NCI-H82 treated with DMSO at 0.1 percent for 48 hours (cell line): ENCODE results near the gene RBM47.

ENCODE experiments used
- DNase-seq: peaks from one replicate; lab custom pipeline; 2025; ENCODE audit not compliant: unreplicated experiment; lab: John Stamatoyannopoulos, UW

RBM47 gene

DNA sequence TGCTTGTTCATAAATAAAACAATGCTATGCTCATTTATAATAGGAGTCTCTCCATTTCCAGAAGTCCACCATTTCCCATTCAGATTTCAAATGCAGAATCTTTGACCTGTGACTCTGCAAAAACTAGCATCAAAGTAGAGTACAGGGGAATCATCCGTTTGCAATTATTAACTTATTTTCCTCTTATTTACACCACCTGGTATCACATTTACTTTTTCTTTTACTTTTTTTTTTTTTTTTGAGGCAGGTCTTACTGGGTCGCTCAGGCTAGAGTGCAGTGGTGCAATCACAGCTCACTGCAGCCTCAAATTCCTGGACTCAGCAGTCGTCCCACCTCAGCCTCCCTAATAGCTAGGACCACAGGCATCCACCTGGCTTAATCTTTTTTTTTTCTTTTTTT, 37.6 kb downstream of the RBM47 start:
- DNase-seq, result no peak

DNA sequence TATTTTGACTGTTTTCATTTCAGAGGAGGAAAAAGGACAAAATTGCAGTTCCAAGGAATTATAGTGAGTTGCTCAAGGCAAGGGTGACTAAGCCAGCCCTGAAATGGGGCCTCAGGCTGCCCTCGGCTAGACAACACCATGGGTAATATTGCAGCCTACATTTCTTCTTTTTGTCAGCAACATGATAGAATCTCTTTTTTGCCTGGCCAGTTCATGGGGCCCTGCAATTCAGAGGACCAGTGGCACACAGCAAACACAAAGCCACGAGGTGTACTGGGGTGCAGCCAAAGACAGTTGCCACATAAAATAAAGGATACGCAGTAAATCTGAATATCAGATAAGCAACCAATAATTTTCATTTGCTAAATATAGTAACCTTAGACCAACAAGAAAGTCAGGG, 41.8 kb downstream of the RBM47 start:
- DNase-seq, result no peak

DNA sequence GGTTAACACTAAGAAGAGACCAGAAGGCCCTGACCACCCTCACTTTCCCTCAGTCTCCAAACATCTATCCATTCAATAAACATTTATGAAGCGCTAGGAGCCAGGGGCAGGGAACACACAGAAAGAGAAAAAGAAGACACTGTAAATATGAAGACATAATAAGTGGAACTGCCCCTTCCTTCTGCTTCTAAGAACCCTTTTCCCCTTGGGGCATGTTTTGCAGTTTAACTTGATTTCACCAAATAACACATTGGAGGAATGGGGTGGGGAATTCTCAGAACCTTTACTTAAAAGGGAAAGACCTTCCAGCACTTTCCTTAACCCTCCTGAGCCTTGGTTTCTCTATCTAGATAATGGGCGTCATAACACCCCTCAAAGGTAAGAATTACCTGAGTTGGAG, 42.3 kb downstream of the RBM47 start:
- no peak for DNase-seq

DNA sequence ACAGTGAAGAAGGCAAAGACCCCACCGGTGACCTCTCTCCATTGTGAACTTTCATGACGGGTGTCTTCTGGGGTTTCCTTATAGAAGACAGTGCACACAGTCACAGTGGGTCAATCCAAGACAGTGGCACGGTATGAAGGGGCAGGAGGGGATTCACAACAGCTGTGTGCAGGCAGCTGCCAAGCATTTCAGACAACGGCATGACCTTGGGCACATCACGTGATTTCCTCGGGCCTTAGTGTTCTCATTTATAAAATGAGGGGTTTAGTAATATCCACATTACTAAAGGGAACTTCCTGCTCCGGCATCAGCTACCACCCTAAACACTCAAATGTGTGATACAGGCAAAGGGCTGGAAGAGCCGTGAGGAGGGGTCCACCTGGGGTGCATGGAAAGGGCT, 42.9 kb downstream of the RBM47 start:
- no peak for DNase-seq

DNA sequence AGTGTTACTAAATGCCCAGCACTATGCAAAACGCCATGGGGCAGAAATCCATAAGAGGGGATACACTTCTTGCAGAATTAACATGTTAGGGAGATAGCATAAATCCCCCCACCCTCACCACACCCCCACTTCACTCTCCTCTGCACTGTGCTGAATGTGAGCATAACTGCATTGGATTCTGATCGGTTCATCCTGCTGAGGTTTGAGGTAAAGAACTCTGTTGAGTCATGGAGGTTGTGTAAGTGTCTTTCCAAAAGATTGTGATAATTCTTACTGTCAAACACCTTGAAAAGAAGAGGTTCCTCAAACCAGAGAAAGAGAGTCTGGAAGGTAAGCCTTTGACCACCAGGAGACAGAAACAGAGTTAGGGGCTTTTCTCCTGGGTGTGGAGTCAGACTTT, 43.6 kb downstream of the RBM47 start:
- no peak for DNase-seq

DNA sequence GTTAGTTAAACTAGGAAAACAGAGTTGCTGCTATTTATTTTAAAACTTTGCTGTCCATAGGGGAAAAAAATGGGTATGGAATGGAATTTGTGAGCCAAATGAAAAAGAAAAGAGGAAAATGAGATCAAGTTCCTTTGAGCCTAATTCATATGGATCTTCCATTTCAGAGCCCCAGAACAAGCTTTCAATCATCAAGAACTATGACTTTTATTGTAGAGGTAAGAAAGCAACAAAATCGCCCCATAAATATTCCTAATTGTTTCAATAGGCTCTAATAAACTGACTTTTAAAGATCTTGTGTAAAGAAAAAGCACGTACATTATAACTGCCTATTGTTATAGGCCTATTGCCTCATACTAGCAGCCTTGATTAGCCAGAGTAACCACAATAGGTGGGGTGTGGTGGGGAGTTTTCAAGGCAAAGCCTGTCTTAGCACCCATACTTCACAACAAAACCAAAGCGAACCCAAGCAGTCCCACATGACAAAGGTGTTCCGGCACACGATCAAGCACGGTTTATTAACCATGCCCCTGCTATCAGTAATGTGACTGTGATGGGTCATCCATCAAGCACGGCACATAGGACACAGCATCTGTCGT, 44.4 kb downstream of the RBM47 start:
- no peak for DNase-seq

DNA sequence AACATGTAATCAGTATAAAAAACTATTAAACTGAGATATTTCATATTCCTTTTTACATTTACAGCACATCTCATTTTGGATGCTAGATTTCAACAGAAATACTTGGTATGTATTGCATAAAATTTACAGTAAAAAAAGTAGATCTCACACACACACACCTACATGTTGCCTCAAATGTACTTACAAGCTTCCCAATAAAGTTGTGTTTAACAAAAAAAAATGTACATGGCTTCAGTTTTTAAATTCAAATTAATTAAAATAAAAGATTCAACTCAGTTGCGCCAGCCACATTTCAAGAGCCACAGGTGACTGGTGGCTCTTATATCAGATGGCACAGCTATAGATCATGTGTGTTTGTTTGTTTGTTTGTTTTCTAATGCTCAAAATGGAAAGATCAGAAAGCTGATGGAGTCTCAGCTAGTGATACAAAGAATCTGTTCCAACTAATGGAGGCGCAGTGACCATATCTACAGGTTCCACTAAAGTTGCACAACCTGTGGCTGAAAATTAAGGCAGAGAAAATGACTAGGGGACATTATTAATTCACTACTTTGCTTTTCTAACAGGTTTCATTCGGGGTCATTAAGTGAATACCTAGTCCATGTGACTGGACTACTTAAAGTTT, 45.0 kb downstream of the RBM47 start:
- DNase-seq, result no peak

DNA sequence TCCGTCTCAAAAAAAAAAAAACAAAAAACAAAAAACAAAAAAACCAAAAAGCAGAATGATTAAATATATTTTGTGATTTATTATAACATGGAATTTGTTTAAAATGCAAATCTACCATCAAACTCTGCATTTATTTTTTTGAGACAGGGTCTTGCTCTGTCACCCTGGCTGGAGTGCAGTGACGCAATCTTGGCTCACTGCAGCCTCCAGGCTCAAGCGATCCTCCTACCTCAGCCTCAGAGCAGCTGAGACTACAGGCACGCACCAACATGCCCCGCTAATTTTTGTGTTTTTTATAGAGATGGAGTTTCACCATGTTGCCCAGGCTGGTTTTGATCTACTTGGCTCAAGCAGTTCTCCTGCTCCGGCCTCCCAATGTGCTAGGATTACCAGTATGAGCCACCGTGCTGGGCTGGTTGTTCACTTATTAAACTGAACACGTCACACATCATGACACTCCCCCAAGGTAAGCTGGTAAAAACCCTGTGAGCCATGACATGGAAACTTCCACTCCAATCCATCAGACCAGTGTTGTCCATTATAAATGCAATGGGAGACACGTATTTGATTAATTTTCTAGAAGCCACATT, 45.7 kb downstream of the RBM47 start:
- no peak for DNase-seq

DNA sequence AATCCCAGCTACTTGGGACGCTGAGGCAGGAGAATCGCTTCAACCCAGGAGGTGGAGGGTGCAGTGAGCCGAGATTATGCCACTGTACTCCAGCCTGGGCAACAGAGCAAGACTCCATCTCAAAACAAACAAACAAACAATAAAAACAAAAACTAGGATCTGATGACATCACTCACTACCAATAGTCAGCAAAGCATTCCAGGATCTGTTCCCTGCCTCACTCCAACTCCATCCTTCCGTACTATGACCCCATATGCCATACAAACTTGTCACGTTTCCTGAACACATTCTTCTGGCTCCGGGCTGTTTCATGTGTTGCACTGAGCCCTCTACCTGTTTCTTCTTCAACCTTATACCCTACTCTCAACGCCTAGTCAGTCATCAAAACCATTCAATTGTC, 47.3 kb downstream of the RBM47 start:
- DNase-seq, result no peak

DNA sequence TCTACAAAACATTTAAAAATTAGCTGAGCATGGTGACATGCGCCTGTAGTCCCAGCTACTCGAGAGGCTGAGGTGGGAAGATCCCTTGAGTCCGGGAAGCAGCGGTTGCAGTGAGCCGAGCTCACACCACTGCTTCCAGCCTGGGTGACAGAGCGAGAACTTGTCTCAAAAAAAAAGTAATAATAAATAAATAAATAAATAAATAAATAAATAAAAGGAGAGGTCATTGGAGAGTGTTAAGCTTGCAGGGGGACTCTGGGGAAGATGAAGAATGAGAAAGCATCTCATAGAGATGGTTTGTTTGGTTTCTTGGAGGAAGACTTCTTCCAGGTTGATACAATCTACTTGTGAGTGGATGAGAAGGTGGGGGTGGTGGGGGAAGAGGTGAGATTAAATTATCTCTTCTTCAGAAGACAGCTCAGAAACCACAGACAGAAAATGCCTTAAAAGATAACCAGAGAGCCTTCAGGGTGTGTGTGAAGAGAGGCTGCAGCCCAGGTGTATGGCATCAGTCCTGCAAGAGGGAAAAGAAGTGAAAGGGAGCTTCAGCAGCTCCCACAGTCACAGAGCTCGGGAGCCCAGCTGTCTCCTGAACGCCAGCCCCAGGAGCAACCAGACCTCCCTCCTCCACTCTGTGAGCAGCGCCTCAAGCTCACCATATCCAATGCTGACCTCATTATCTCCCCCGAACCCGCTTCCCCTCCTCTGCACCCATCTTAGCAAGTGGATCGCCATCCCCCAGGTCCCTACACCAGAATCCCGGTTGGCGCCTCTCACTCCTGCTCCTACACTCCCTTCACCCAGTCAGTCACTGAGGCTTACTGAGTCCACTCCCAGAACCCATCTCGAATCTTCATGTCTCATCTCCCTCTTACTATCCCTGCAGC, 48.2 kb downstream of the RBM47 start:
- no peak for DNase-seq

DNA sequence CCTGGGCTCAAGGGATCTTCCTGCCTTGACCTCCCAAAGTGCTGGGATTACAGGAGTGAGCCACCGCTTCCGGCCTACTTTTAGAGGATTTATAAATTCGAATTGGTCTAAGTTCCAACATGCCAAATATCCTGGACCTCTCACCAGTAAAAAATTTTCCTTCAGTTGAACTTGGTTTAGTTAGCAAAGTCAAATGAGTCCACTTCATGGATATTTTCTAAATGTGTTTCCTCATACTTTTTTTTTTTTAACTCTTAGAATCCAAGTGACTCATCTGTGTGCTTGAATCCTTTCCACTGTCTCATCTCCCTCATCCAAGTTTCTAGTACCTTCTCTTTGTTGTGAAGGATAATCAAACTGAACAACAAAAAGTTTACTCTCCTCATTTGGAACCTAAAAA, 49.7 kb downstream of the RBM47 start:
- no peak for DNase-seq

DNA sequence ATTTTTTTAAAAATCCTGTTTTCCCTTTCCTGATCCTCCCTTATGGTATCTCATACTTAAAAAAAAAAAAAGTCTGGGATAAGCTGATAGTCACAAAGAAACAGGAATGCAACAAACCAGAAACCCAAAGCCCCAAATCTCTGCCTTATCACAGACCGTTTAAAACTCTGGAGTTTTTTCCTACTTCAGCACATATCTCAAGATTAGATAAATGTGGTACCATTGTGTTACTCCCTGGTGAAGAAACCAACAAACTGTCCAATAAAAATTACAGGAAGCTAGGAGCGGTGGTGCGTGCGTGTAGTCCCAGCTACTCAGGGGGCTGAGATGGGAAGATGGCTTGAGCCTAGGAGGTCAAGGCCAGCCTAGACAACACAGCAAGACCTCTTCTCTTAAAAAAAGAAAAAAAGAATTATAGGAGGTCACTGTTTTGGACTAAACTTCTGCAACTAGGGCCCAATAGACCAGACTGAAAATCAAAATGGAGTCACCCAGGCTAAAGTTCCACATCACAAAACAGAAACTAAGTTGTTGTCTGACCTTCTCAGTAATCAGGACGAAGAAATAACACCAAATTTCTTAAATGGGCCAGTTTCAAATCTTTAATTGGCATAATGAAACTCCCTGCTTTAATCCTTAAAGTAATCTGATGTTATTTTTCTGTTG, 51.9 kb downstream of the RBM47 start:
- no peak for DNase-seq

DNA sequence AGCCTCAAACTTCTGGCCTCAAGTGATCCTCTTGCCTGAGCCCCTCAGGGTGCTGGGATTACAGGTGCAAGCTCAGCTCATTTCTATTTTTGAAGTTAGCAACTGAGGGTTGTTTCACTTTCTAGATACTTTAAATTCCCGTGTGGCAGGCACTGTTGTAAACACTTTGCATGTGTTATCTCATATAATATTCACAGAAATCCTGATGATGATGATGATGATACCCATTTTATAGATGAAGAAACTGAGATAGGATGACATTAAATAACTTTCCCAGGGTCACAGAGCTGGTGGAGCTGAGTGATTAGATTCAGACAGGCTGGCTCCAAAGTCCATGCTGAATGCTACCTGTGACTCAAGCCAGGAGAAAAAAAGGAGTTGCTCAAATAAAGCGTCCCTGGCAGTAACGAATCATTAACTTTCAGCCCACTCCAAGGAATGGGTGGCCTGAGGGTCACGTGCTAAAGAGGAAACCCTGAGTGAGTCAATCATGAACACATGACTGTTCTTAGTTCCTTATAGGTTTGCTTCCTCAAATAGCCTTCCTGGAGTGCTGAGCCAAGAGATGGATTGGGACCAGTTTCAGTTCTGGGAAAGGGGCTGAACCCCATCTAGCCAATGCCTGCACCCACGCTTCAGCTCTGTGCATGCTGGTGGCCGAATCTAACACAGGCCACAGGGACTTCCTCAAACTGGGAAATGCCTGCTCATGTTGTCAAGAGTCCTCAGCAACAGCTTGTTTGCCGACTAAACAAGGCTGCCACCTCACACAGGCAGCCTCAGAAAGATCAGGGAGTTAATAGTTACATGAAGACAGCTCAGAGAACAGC, 52.8 kb downstream of the RBM47 start:
- DNase-seq, result no peak

DNA sequence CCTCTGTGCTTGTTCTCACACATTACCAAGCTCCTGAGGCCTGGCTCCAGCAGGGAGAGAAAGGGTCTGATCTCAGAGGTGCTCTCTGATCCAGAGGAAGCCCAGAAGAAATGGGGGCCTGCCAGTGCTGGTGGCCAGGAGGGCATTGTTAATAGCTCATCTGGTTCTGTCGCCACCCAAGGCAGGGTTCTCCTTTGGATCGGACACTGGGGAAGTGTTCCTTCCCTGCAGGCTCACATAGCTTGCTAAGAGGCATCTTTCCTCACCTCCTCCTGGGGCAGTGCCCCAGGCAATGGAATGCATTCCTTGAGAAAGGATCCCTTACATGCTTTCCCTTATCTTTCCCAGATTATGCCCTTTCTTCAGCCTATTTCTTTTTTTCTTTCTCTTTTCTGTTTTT, 53.8 kb downstream of the RBM47 start:
- no peak for DNase-seq

DNA sequence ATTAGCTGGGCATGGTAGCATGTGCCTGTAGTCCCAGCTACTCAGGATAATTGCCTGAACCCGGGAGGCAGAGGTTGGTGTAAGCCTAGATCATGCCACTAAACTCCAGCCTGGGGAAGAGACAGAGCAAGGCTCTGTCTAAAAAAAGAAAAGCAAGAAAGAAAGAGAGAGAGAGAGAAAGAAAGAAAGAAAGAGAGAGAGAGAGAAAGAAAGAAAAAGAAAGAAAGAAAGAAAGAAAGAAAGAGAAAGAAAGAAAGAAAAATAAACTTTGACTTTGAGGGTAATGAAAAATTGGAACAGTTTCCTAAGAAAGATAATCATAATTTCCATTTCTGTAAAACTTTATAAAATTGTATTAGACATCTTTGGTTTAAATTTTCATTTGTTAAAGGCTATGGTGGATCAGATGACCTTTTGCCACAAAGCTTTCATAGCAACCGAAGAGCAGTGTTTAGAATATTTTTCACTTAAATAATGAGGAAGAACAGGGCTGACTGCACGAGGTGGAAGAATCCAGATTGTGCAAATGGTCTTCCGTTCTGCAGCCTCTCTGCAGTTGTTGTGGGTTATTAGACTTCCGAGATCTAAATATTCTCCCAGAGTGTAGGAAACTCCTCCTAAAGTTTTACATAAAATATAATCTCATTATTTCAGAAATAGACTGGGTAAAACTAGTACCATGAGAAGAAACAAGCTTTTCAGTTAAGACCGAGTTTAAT, 55.9 kb downstream of the RBM47 start:
- DNase-seq, result no peak

DNA sequence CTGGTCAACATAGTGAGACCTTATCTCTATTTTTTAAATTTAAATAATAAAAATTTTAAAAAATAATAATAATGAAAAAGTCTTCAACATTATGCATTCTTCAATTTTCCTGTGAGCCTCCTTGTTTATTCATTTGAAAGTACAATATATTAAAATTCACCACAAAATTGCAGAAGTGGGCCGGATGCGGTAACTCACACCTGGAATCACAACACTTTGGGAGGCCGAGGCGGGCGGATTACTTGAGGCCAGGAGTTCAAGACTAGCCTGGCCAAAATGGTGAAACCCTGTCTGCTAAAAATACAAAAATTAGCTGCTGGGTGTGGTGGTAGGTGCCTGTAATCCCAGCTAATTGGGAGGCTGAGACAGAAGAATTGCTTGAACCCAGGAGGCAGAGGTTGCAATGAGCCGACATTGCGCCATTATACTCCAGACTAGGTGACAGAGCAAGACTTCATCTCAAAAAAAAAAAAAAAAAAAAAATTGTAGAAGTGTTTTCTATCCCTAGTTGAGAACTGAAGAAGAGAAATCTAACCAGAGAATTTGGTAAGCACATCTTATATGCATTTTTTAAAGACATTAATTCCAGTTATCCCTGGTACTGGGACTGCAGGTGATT, 56.9 kb downstream of the RBM47 start:
- DNase-seq, result no peak

DNA sequence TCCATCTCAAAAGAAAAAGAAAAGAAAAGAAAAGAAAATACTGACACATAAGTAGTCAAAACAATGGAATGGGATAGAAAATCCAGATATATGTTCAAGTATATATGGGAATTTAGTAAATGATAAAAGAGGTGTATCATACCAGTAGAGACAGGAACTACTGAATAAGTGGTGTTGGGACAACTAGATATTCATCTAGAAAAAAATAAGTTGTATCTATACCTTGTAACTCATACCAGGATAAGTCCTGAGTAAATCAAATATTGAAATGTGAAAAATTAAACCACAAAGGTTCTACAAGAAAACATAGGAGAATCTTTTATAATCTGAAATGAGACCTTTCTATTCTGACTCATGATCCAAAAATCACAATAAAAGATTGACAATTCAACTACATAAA, 58.5 kb downstream of the RBM47 start:
- DNase-seq, result no peak

DNA sequence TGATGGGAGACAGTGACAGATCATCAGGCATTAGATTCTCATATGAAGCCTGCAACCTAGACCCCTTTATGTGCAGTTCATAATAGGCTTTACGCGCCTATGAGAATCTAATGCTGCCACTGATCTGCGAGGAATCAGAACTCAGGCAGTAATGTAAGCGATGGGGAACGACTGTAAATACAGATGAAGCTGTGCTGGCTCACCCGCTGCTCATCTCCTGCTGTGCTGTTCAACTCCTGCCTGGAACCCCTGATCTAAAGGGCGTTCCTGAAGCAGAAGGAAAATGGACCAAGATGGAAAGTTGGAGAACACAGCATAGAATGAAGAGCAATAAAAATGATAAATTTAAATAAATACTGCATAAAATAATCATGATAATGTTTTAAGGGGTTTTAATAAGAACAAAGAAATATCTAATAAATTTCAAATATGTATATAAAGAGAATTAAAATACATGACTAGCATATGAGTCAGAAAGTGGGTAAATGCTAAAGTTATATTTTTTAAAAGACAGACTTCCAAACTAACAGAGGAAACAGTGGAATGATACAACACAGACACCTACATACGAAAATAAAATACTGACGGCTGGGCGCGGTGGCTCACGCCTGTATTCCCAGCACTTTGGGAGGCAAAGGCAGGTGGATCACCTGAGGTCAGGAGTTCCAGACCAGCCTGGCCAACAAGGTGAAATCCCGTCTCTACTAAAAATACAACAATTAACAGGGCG, 59.2 kb downstream of the RBM47 start:
- DNase-seq, result no peak
